GM12878 (cell line): Measurements from ENCODE around the gene ERC2. TPM values are rescaled to one million over a fixed set of nuclear protein-coding genes. Genes with fewer than 3 reads are reported as not detected.

Experiments
- BHLHE40 ChIP-seq, 2 experiments: fragments of 450-650 bp in 1 of 2; IDR thresholded peaks; 2 replicates each; pipeline ENCODE4 v1.6.1; 2011 to 2017; ENCODE audit warnings: low read depth in 2 of 2, borderline replicate concordance in 1 of 2, improper control_type of control experiment in 1 of 2, low read length in 1 of 2, mild to moderate bottlenecking in 1 of 2
- E2F8 ChIP-seq: fragments of 450-650 bp; IDR thresholded peaks from 2 replicates; pipeline ENCODE4 v1.6.1; 2018; ENCODE audit warnings: mild to moderate bottlenecking, low read depth, moderate library complexity; ENCODE audit not compliant: partially characterized antibody
- EP300 ChIP-seq, 2 experiments: fragments of 150-350 bp in 1 of 2; IDR thresholded peaks; 2 replicates each; pipeline ENCODE4 v1.6.1; 2011 to 2012; ENCODE audit warnings: low read depth in 2 of 2, low read length in 2 of 2, borderline replicate concordance in 1 of 2, improper control_type of control experiment in 1 of 2, inconsistent platforms in 1 of 2; ENCODE audit not compliant: control insufficient read depth in 1 of 2
- FOXK2 ChIP-seq: fragments of 450-650 bp; IDR thresholded peaks from 2 replicates; pipeline ENCODE4 v1.6.1; 2017; ENCODE audit warnings: mild to moderate bottlenecking, moderate library complexity
- FOXM1 ChIP-seq: IDR thresholded peaks from 2 replicates; pipeline ENCODE4 v1.6.1; 2012; ENCODE audit warnings: low read depth, mild to moderate bottlenecking, inconsistent platforms, low read length, moderate library complexity
- JUNB ChIP-seq: IDR thresholded peaks from 2 replicates; pipeline ENCODE4 v1.6.1; 2016; ENCODE audit warnings: antibody characterized with exemption, mild to moderate bottlenecking
- KDM1A ChIP-seq: fragments of 200-600 bp; sonication (generic); IDR thresholded peaks from 2 replicates; pipeline ENCODE4 v1.6.1; 2016; ENCODE audit warnings: borderline replicate concordance
- MEF2B ChIP-seq: fragments of 450-650 bp; IDR thresholded peaks from 2 replicates; pipeline ENCODE4 v1.6.1; 2018; ENCODE audit warnings: mild to moderate bottlenecking, moderate library complexity; ENCODE audit not compliant: partially characterized antibody, poor library complexity, severe bottlenecking
- MLLT1 ChIP-seq: fragments of 450-650 bp; IDR thresholded peaks from 2 replicates; pipeline ENCODE4 v1.6.1; 2016; ENCODE audit warnings: mild to moderate bottlenecking
- MTA2 ChIP-seq: fragments of 450-650 bp; IDR thresholded peaks from 2 replicates; pipeline ENCODE4 v1.6.1; 2016; ENCODE audit warnings: low read depth, mild to moderate bottlenecking, moderate library complexity
- MYC ChIP-seq: IDR thresholded peaks from 2 replicates; pipeline ENCODE4 v1.6.1; 2011; ENCODE audit warnings: mild to moderate bottlenecking, low read length, moderate library complexity, inconsistent platforms; ENCODE audit not compliant: insufficient read depth, insufficient replicate concordance, insufficient read length, severe bottlenecking
- RELA ChIP-seq: fragments of 450-650 bp; IDR thresholded peaks from 2 replicates; pipeline ENCODE4 v1.8.0; 2014; ENCODE audit warnings: borderline replicate concordance; ENCODE audit not compliant: partially characterized antibody
- SMAD1 ChIP-seq: fragments of 450-650 bp; IDR thresholded peaks from 2 replicates; pipeline ENCODE4 v1.6.1; 2018; ENCODE audit warnings: mild to moderate bottlenecking, low read depth; ENCODE audit not compliant: partially characterized antibody
- SPI1 ChIP-seq: IDR thresholded peaks from 2 replicates; pipeline ENCODE4 v1.6.1; 2011; ENCODE audit warnings: low read depth, mild to moderate bottlenecking, low read length, moderate library complexity, borderline replicate concordance; ENCODE audit not compliant: insufficient read depth
- SRF ChIP-seq, 2 experiments: IDR thresholded peaks; 2 replicates each; pipeline ENCODE4 v1.6.1; 2011; ENCODE audit warnings: low read depth in 2 of 2, low read length in 2 of 2, mild to moderate bottlenecking in 1 of 2, moderate library complexity in 1 of 2
- SUZ12 ChIP-seq: fragments of 200-600 bp; sonication (generic); IDR thresholded peaks from one replicate; pipeline ENCODE4 v1.6.1; 2018; ENCODE audit warnings: antibody characterized with exemption, mild to moderate bottlenecking; ENCODE audit not compliant: unreplicated experiment
- TBL1XR1 ChIP-seq: IDR thresholded peaks from 2 replicates; pipeline ENCODE4 v1.6.1; 2012; ENCODE audit warnings: low read depth, low read length, improper control_type of control experiment
- ZSCAN29 ChIP-seq: fragments of 450-650 bp; IDR thresholded peaks from 2 replicates; pipeline ENCODE4 v1.6.1; 2017; ENCODE audit warnings: mild to moderate bottlenecking, moderate library complexity
- polyA plus RNA-seq, 11 experiments: library from polyadenylated mRNA; depleted of rRNA in 4 of 11; unstranded in 6 of 11; stranded (reverse) in 5 of 11; fragments of >200 nt; fragmentation: Nextera tagmentation in 4 of 11; fragmentation: Illumina TruSeq in 1 of 11; extraction: Ambion mirVana in 4 of 11; extraction: Trizol in 1 of 11; gene quantifications; 1 replicate in 1 of 11; 2 replicates in 10 of 11; pipeline versions ENCODE4 v1.2.1 to v1.2.3, GENCODE V29; 2011 to 2016; ENCODE audit warnings: inconsistent platforms in 2 of 11, missing spikeins in 2 of 11, low read depth in 1 of 11
- total RNA-seq, 4 experiments: library from RNA; depleted of rRNA in 3 of 4; stranded (reverse); fragments of >200 nt in 3 of 4; fragmentation: Illumina TruSeq in 1 of 4; extraction: Trizol in 1 of 4; gene quantifications; 2 replicates each; pipeline versions ENCODE4 v1.2.1 to v1.2.3, GENCODE V29; 2013 to 2021
- TF ChIP-seq, protein P1 (sequence below): IDR thresholded peaks from 2 replicates; pipeline ENCODE4 v1.6.1; 2012; ENCODE audit warnings: low read depth, low read length, improper control_type of control experiment
- TF ChIP-seq, protein P2 (sequence below): fragments of 450-650 bp; formaldehyde crosslinking; IDR thresholded peaks from 2 replicates; pipeline ENCODE4 v1.5.0; 2022; ENCODE audit warnings: mild to moderate bottlenecking, missing genetic modification characterization

The ERC2 gene
- total and polyA plus RNA-seq, 10 of the 15 experiments (the other 5 are each of a cell fraction or from before 2014, with no cell fraction given) = 0.06 to 1.4 (median 0.12) TPM; not detected in 3

- TF ChIP-seq SPI1 (no peak), SUZ12 (no peak), EP300 (IDR thresholded peaks at IDR 0.05; ENCODE audit: borderline replicate concordance in 1 of 2, control insufficient read depth in 1 of 2, low read depth in 2 of 2, low read length in 2 of 2) (peak in 1 of 2 experiments; percentile 80; a peak in 3 of 4 replicates), MTA2 (peak; percentile 16; the same call in 1 of the 2 replicates), MEF2B (no peak), BHLHE40 (IDR thresholded peaks at IDR 0.05; ENCODE audit: borderline replicate concordance in 1 of 2, low read depth in 2 of 2, low read length in 1 of 2) (peak in 1 of 2 experiments; percentile 16; a peak in 1 of 4 replicates), SMAD1 (no peak), ZSCAN29 (no peak), FOXK2 (no peak), FOXM1 (peak; percentile 52; the same call in 1 of the 2 replicates), SRF (IDR thresholded peaks at IDR 0.05; ENCODE audit: low read depth in 2 of 2, low read length in 2 of 2) (no peak), RELA (peak; percentile 96), E2F8 (no peak), KDM1A (no peak), TBL1XR1 (no peak), MYC (no peak), JUNB (peak; percentile 58; the same call in 1 of the 2 replicates), MLLT1 (0 out of 2 replicates have a peak, but pooled peaks have one; percentile 35)
- TF ChIP-seq, protein P1, sequence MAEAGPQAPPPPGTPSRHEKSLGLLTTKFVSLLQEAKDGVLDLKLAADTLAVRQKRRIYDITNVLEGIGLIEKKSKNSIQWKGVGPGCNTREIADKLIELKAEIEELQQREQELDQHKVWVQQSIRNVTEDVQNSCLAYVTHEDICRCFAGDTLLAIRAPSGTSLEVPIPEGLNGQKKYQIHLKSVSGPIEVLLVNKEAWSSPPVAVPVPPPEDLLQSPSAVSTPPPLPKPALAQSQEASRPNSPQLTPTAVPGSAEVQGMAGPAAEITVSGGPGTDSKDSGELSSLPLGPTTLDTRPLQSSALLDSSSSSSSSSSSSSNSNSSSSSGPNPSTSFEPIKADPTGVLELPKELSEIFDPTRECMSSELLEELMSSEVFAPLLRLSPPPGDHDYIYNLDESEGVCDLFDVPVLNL = no peak
- TF ChIP-seq, protein P2, sequence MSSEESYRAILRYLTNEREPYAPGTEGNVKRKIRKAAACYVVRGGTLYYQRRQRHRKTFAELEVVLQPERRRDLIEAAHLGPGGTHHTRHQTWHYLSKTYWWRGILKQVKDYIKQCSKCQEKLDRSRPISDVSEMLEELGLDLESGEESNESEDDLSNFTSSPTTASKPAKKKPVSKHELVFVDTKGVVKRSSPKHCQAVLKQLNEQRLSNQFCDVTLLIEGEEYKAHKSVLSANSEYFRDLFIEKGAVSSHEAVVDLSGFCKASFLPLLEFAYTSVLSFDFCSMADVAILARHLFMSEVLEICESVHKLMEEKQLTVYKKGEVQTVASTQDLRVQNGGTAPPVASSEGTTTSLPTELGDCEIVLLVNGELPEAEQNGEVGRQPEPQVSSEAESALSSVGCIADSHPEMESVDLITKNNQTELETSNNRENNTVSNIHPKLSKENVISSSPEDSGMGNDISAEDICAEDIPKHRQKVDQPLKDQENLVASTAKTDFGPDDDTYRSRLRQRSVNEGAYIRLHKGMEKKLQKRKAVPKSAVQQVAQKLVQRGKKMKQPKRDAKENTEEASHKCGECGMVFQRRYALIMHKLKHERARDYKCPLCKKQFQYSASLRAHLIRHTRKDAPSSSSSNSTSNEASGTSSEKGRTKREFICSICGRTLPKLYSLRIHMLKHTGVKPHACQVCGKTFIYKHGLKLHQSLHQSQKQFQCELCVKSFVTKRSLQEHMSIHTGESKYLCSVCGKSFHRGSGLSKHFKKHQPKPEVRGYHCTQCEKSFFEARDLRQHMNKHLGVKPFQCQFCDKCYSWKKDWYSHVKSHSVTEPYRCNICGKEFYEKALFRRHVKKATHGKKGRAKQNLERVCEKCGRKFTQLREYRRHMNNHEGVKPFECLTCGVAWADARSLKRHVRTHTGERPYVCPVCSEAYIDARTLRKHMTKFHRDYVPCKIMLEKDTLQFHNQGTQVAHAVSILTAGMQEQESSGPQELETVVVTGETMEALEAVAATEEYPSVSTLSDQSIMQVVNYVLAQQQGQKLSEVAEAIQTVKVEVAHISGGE (CRISPR knock-in tag) = no peak
These were observed 860.4 kb downstream of the ERC2 start (continued) for GRCh38 chr3:55607844-55608243.
